GM23248 (cell line): ENCODE measurements around the gene AKNA.

ENCODE experiments used
- EZH2 ChIP-seq: fragments of 200-600 bp; sonication (generic); IDR thresholded peaks from 2 replicates; pipeline ENCODE4 v1.6.1; 2018; ENCODE audit warnings: antibody characterized with exemption, mild to moderate bottlenecking; ENCODE audit not compliant: insufficient read depth, poor library complexity, severe bottlenecking
- EZH2phosphoT487 ChIP-seq: fragments of 200-600 bp; sonication (generic); IDR thresholded peaks from 2 replicates; pipeline ENCODE4 v1.6.1; 2018; ENCODE audit warnings: antibody characterized with exemption, moderate library complexity, mild to moderate bottlenecking, low read depth; ENCODE audit not compliant: insufficient read depth

DNA sequence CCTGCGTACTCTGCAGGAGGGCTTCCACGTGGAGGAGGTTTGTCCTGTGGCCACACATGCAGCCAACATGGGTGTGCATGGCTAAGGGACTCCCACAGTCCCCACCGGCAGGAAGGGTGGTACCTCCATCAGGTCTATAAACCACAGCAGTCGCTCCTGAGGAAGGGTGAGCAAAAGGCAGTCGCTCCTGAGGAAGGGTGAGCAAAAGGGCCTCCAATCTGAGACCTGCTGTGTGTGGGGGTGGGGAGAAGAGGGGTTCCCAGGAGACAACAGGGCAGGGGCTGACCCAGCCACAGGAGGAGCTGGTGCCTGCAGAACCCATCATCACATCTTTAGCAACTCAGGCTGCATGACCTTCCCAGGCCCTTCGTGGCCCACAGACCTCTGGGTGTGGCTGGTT is 30.3 kb upstream of the AKNA start:
- TF ChIP-seq EZH2 (no peak), EZH2phosphoT487 (no peak)
